ENCODE results near the gene LRRTM4. TPM values are rescaled to one million over a fixed set of nuclear protein-coding genes. Genes with fewer than 3 reads are reported as not detected.
A peak's percentile ranks its signal among the peaks of the same experiment; 100 is the strongest.

LRRTM4 gene
- 11.0 and 12.0 TPM in 2 replicates for total RNA-seq (2021)
- long read RNA-seq, partial matches to known transcripts, result 8 of 34 reads
- long read RNA-seq, other reads (novel, unspliced or antisense), result 20 of 34 reads

- peaks cover 5% of the 10 kb centered on the region; the same call in 1 of the 2 replicates for H3K79me2 ChIP-seq (ENCODE audit: insufficient read depth, low read length)
- H2BK120ac ChIP-seq (ENCODE audit: low read depth, low read length, poor library complexity, severe bottlenecking), result peak within 1 kb of the TSS; percentile 57
- H3K79me1 ChIP-seq (ENCODE audit: insufficient read depth, low read depth, low read length, poor library complexity, severe bottlenecking), result no peaks in the 10 kb centered on the region
- H3K4me2 ChIP-seq (ENCODE audit: insufficient read depth, insufficient read length, low read length), result peak within 1 kb of the TSS; percentile 59
- no peak within 1 kb of the TSS for H2BK5ac ChIP-seq (ENCODE audit: insufficient read length, low read length)
- H4K8ac ChIP-seq (replicated peaks; ENCODE audit: insufficient read length, low read depth, low read length), result no peak within 1 kb of the TSS
- no peaks in the 10 kb centered on the region for H3K9me3 ChIP-seq (ENCODE audit: control insufficient read depth, low read depth, low read length)
- H2BK12ac ChIP-seq (ENCODE audit: insufficient read length, low read depth, low read length), result peak within 1 kb of the TSS; percentile 2
- H3K27me3 ChIP-seq (ENCODE audit: insufficient read depth, low read length), result no peaks in the 10 kb centered on the region
- H3K27ac ChIP-seq (ENCODE audit: insufficient read length, low read depth, low read length), result peak within 1 kb of the TSS; percentile 98
- H3K14ac ChIP-seq (ENCODE audit: insufficient read depth, low read length), result no peak within 1 kb of the TSS
- WGBS (ENCODE audit: extremely low coverage, insufficient read length, low lambda C conversion rate), result no CpG with 5 or more reads among the region's 4 CpGs
- H2BK20ac ChIP-seq (ENCODE audit: low read depth, low read length, poor library complexity, severe bottlenecking), result no peak within 1 kb of the TSS
- peak within 1 kb of the TSS; percentile 62 to 80 for H3K4me3 Mint-ChIP-seq
- H2AFZ ChIP-seq (ENCODE audit: low read length), result no peak within 1 kb of the TSS
- no peak within 1 kb of the TSS for H4K5ac ChIP-seq (ENCODE audit: insufficient read length, low read depth, low read length)
- H3K56ac ChIP-seq (ENCODE audit: insufficient read length, low read depth, low read length), result no peak within 1 kb of the TSS
- H3K27ac Mint-ChIP-seq, result peak within 1 kb of the TSS; percentile 98 to 100 (median 98)
- H2BK15ac ChIP-seq (ENCODE audit: low read depth, low read length), result no peak within 1 kb of the TSS
- DNase-seq, result peak; percentile 56
- no peaks in the 10 kb centered on the region for H3K23me2 ChIP-seq (ENCODE audit: insufficient read length, low read depth, low read length, poor library complexity, severe bottlenecking)
- H3K36me3 Mint-ChIP-seq (ENCODE audit: insufficient read depth in 1 of 3, low read depth in 3 of 3), result peaks cover 21 to 32% (median 22%) of the 10 kb centered on the region in 3 experiments
- H3K4me1 Mint-ChIP-seq, result peaks cover 69 to 75% of the 10 kb centered on the region in 2 experiments
- H4K91ac ChIP-seq (ENCODE audit: insufficient read length, low read depth, low read length), result no peak within 1 kb of the TSS
- H3T11ph ChIP-seq (ENCODE audit: low read length), result no peak within 1 kb of the TSS
- H3K18ac ChIP-seq (ENCODE audit: insufficient read length, low read depth, low read length), result peak within 1 kb of the TSS; percentile 58
- H3K4me1 ChIP-seq (ENCODE audit: insufficient read depth, low read length), result peaks cover 14% of the 10 kb centered on the region; the same call in 1 of the 2 replicates
- H3K9ac ChIP-seq (ENCODE audit: extremely low read depth, insufficient read length, low read length), result peak within 1 kb of the TSS; percentile 45
- H2AK5ac ChIP-seq (ENCODE audit: insufficient read length, low read length), result no peak within 1 kb of the TSS
- no peak within 1 kb of the TSS for H3K23ac ChIP-seq (ENCODE audit: insufficient read length, low read depth, low read length)
- TF ChIP-seq, protein P1, sequence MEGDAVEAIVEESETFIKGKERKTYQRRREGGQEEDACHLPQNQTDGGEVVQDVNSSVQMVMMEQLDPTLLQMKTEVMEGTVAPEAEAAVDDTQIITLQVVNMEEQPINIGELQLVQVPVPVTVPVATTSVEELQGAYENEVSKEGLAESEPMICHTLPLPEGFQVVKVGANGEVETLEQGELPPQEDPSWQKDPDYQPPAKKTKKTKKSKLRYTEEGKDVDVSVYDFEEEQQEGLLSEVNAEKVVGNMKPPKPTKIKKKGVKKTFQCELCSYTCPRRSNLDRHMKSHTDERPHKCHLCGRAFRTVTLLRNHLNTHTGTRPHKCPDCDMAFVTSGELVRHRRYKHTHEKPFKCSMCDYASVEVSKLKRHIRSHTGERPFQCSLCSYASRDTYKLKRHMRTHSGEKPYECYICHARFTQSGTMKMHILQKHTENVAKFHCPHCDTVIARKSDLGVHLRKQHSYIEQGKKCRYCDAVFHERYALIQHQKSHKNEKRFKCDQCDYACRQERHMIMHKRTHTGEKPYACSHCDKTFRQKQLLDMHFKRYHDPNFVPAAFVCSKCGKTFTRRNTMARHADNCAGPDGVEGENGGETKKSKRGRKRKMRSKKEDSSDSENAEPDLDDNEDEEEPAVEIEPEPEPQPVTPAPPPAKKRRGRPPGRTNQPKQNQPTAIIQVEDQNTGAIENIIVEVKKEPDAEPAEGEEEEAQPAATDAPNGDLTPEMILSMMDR (conservative IDR thresholded peaks at IDR 0.05), result peak; percentile 33; the same call in 1 of the 3 replicates
- H3K9me3 Mint-ChIP-seq, result peaks cover 0 to 4% of the 10 kb centered on the region in 2 experiments; a peak in 1 of 5 replicates
- H3K27me3 Mint-ChIP-seq (ENCODE audit: low read depth), result no peaks in the 10 kb centered on the region
- H3K4ac ChIP-seq (ENCODE audit: low read depth, low read length), result no peak within 1 kb of the TSS
- no peaks in the 10 kb centered on the region for H4K20me1 ChIP-seq (ENCODE audit: control insufficient read depth, insufficient read depth, insufficient read length)
These were observed at the start of gene LRRTM4 for GRCh38 chr2:77521931-77522470. LRRTM4 (minus strand) TSS chr2:77522376.
